CD14-positive monocyte (primary cell): ENCODE measurements around the gene CCDC149. TPM values are rescaled to one million over a fixed set of nuclear protein-coding genes. Genes with fewer than 3 reads are reported as not detected.

Experiments used
- DNase-seq, 3 donors: peaks; one replicate each; pipeline ENCODE4 v3.0.0-alpha.2; 2011 to 2022
- H2AFZ ChIP-seq: 2 replicates; pipeline ENCODE4 v1.6.0; 2012; ENCODE audit warnings: mild to moderate bottlenecking, low read depth, low read length, inconsistent platforms; ENCODE audit not compliant: insufficient read depth, poor library complexity, severe bottlenecking
- H3K27ac ChIP-seq, 2 donors: 1 replicate in 1 of 2; 2 replicates in 1 of 2; pipeline ENCODE4 v1.5.1; 2012 to 2013; ENCODE audit warnings: low read length in 2 of 2, control low read depth in 1 of 2, inconsistent platforms in 1 of 2, low read depth in 1 of 2, mild to moderate bottlenecking in 1 of 2
- H3K27me3 ChIP-seq, 2 donors: one replicate each; pipeline versions ENCODE4 v1.6.0 to v1.6.1; 2011 to 2013; ENCODE audit warnings: low read length in 2 of 2; ENCODE audit not compliant: control insufficient read depth in 2 of 2, insufficient read depth in 2 of 2
- H3K36me3 ChIP-seq, 2 donors: replicated peaks in 1 of 2; 1 replicate in 1 of 2; 2 replicates in 1 of 2; pipeline versions ENCODE4 v1.5.1 to v1.6.1; 2012 to 2013; ENCODE audit warnings: low read length in 2 of 2, control low read depth in 1 of 2, inconsistent platforms in 1 of 2, mild to moderate bottlenecking in 1 of 2; ENCODE audit not compliant: insufficient read depth in 2 of 2, control insufficient read depth in 1 of 2
- H3K4me1 ChIP-seq, 2 donors: 1 replicate in 1 of 2; 2 replicates in 1 of 2; pipeline versions ENCODE4 v1.5.1 to v1.6.1; 2012 to 2013; ENCODE audit warnings: low read length in 2 of 2, control low read depth in 1 of 2, inconsistent platforms in 1 of 2, mild to moderate bottlenecking in 1 of 2, moderate library complexity in 1 of 2; ENCODE audit not compliant: insufficient read depth in 2 of 2, control insufficient read depth in 1 of 2
- H3K4me2 ChIP-seq: replicated peaks from 2 replicates; pipeline ENCODE3; 2012; ENCODE audit warnings: low read length, moderate library complexity, mild to moderate bottlenecking; ENCODE audit not compliant: poor library complexity, severe bottlenecking; ENCODE audit errors: extremely low read depth
- H3K4me3 ChIP-seq, 3 experiments: fragments of 200-600 bp in 1 of 3; sonication (generic) in 1 of 3; replicated peaks in 1 of 3; 1 replicate in 2 of 3; 2 replicates in 1 of 3; pipeline ENCODE4 v1.5.1; 2011 to 2013; ENCODE audit warnings: low read length in 3 of 3, mild to moderate bottlenecking in 3 of 3, control low read depth in 2 of 3, low read depth in 2 of 3, inconsistent platforms in 1 of 3, moderate library complexity in 1 of 3
- H3K79me2 ChIP-seq: 2 replicates; pipeline ENCODE4 v1.6.0; 2012; ENCODE audit warnings: mild to moderate bottlenecking, control low read depth, inconsistent platforms, low read length, moderate library complexity; ENCODE audit not compliant: insufficient read depth
- H3K9ac ChIP-seq: 2 replicates; pipeline ENCODE4 v1.6.0; 2017; ENCODE audit warnings: low read length, mild to moderate bottlenecking; ENCODE audit not compliant: insufficient read depth, poor library complexity, severe bottlenecking
- H3K9me3 ChIP-seq, 2 donors: replicated peaks in 1 of 2; 1 replicate in 1 of 2; 2 replicates in 1 of 2; pipeline versions ENCODE4 v1.5.1 to v1.6.1; 2012 to 2013; ENCODE audit warnings: low read length in 2 of 2, control low read depth in 1 of 2; ENCODE audit not compliant: control insufficient read depth in 1 of 2, insufficient read depth in 1 of 2
- H4K20me1 ChIP-seq: 2 replicates; pipeline ENCODE4 v1.6.0; 2012; ENCODE audit warnings: mild to moderate bottlenecking, low read length, control low read depth, moderate library complexity; ENCODE audit not compliant: insufficient read depth
- H3K27ac Mint-ChIP-seq, 7 donors: one replicate each; pipeline ENCODE4 v1.8.0; 2020; ENCODE audit warnings: mild to moderate bottlenecking in 7 of 7, mixed read lengths in 7 of 7, moderate library complexity in 6 of 7, inconsistent platforms in 2 of 7
- H3K27me3 Mint-ChIP-seq, 3 donors: one replicate each; pipeline ENCODE4 v1.8.0; 2021 to 2022; ENCODE audit warnings: low read depth in 3 of 3, mild to moderate bottlenecking in 3 of 3, mixed read lengths in 3 of 3, moderate library complexity in 3 of 3, inconsistent platforms in 1 of 3
- H3K36me3 Mint-ChIP-seq, 2 donors: one replicate each; pipeline ENCODE4 v1.8.0; 2020; ENCODE audit warnings: mixed read lengths in 2 of 2, inconsistent platforms in 1 of 2, mild to moderate bottlenecking in 1 of 2
- H3K4me1 Mint-ChIP-seq: one replicate; pipeline ENCODE4 v1.8.0; 2020; ENCODE audit warnings: mild to moderate bottlenecking, mixed read lengths
- H3K4me3 Mint-ChIP-seq, 2 donors: one replicate each; pipeline ENCODE4 v1.8.0; 2020; ENCODE audit warnings: mild to moderate bottlenecking in 2 of 2, mixed read lengths in 2 of 2, moderate library complexity in 1 of 2
- H3K9me3 Mint-ChIP-seq, 7 donors: one replicate each; pipeline ENCODE4 v1.8.0; 2020 to 2022; ENCODE audit warnings: mixed read lengths in 7 of 7, mild to moderate bottlenecking in 6 of 7, moderate library complexity in 6 of 7, inconsistent platforms in 2 of 7
- WGBS: methylation state at CpG from one replicate; pipeline ENCODE4 v1.1.5; 2013; ENCODE audit warnings: missing lambda C conversion rate; ENCODE audit not compliant: insufficient coverage; 5-methylcytosine and 5-hydroxymethylcytosine counted together
- intact Hi-C, 2 donors: fragments of 100-400 bp; cut with micrococcal nuclease; formaldehyde crosslinking; loops; one replicate each; pipeline versions ENCODE4 v1.15.0 to v1.15.1; 2023
- polyA plus RNA-seq, 3 donors: library from polyadenylated mRNA; depleted of rRNA in 1 of 3; unstranded in 2 of 3; stranded (reverse) in 1 of 3; fragments of 300-500 nt in 2 of 3; fragments of >200 nt in 1 of 3; fragmentation: Illumina TruSeq in 2 of 3; gene quantifications; 1 replicate in 2 of 3; 2 replicates in 1 of 3; pipeline ENCODE4 v1.2.3, GENCODE V29; 2012 to 2021
- TF ChIP-seq, protein P1 (sequence below): fragments of 200-600 bp; IDR thresholded peaks from one replicate; pipeline ENCODE4 v1.8.0; 2022; ENCODE audit warnings: antibody characterized with exemption, mild to moderate bottlenecking

The CCDC149 gene
- polyA plus RNA-seq, 3 donors: 5.5 to 15.8 (median 14.9) TPM

DNA sequence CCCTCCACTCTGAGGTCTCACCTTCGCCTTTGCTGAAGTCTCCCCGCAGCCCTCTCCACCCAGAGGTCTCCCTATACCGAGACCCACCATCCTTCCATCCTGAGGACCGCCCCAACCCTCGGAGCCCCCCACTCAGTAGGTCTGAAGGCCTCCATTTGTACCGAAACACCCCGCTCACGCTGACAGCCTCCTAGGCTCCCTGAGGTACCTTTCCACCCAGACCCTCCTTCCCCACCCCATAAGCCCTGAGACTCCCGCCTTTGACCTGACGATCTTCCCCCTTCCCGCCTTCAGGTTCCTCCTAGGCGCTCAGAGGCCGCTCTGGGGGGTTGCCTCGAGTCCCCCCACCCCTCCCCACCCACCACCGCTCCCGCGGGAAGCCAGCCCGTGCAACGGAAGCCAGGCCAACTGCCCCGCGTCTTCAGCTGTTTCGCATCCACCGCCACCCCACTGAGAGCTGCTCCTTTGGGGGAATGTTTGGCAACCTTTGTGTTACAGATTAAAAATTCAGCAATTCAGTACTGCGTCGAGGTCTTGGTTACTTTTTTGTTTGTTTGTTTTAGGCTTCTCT lies 112.4 kb downstream of the CCDC149 start:
- H3K27ac Mint-ChIP-seq: no peak overlapping the region
- intact Hi-C loops: no loop called here
- TF ChIP-seq, protein P1, sequence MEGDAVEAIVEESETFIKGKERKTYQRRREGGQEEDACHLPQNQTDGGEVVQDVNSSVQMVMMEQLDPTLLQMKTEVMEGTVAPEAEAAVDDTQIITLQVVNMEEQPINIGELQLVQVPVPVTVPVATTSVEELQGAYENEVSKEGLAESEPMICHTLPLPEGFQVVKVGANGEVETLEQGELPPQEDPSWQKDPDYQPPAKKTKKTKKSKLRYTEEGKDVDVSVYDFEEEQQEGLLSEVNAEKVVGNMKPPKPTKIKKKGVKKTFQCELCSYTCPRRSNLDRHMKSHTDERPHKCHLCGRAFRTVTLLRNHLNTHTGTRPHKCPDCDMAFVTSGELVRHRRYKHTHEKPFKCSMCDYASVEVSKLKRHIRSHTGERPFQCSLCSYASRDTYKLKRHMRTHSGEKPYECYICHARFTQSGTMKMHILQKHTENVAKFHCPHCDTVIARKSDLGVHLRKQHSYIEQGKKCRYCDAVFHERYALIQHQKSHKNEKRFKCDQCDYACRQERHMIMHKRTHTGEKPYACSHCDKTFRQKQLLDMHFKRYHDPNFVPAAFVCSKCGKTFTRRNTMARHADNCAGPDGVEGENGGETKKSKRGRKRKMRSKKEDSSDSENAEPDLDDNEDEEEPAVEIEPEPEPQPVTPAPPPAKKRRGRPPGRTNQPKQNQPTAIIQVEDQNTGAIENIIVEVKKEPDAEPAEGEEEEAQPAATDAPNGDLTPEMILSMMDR: no peak
- H3K36me3 Mint-ChIP-seq: peaks cover 3 to 6% of the 10 kb centered on the region in 2 donors
- H3K27ac ChIP-seq: no peak overlapping the region
- H4K20me1 ChIP-seq: no peaks in the 10 kb centered on the region
- H3K4me1 ChIP-seq: peaks cover 8 to 15% of the 10 kb centered on the region in 2 donors
- H3K4me3 ChIP-seq: peak overlapping the region in 1 of 3 experiments; percentile 44
- H3K9me3 ChIP-seq: peaks cover 0 to 10% of the 10 kb centered on the region in 2 donors
- H3K27me3 Mint-ChIP-seq: peaks cover 44 to 58% (median 54%) of the 10 kb centered on the region in 3 donors
- no peaks in the 10 kb centered on the region for H3K79me2 ChIP-seq
- H2AFZ ChIP-seq: no peak overlapping the region
- H3K9me3 Mint-ChIP-seq: peaks cover 0 to 18% (median 7%) of the 10 kb centered on the region in 7 donors
- no peaks in the 10 kb centered on the region for H3K36me3 ChIP-seq
- DNase-seq: no peak
- H3K4me1 Mint-ChIP-seq: peaks cover 14% of the 10 kb centered on the region
- WGBS: 2% methylated on average over 14 of the region's 25 CpGs
- H3K4me3 Mint-ChIP-seq: peak overlapping the region; percentile 65 to 88
- peaks cover 37 to 55% of the 10 kb centered on the region in 2 donors for H3K27me3 ChIP-seq
- H3K9ac ChIP-seq: peak overlapping the region; percentile 4
- H3K4me2 ChIP-seq: peak overlapping the region; percentile 46

DNA sequence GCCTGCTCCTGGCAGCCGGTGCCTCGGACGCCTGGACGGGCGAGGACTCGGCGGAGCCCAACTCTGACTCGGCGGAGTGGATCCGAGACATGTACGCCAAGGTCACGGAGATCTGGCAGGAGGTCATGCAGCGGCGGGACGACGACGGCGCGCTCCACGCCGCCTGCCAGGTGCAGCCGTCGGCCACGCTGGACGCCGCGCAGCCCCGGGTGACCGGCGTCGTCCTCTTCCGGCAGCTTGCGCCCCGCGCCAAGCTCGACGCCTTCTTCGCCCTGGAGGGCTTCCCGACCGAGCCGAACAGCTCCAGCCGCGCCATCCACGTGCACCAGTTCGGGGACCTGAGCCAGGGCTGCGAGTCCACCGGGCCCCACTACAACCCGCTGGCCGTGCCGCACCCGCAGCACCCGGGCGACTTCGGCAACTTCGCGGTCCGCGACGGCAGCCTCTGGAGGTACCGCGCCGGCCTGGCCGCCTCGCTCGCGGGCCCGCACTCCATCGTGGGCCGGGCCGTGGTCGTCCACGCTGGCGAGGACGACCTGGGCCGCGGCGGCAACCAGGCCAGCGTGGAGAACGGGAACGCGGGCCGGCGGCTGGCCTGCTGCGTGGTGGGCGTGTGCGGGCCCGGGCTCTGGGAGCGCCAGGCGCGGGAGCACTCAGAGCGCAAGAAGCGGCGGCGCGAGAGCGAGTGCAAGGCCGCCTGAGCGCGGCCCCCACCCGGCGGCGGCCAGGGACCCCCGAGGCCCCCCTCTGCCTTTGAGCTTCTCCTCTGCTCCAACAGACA lies 113.1 kb downstream of the CCDC149 start:
- peak overlapping the region; percentile 65 to 88 for H3K4me3 Mint-ChIP-seq
- Histone ChIP-seq H3K9ac (peak overlapping the region; percentile 4), H4K20me1 (no peaks in the 10 kb centered on the region), H3K4me1 (peaks cover 12 to 19% of the 10 kb centered on the region in 2 donors), H3K9me3 (peaks cover 0 to 10% of the 10 kb centered on the region in 2 donors), H3K79me2 (no peaks in the 10 kb centered on the region), H3K4me3 (peak overlapping the region in 1 of 3 experiments; percentile 44), H3K27ac (no peak overlapping the region), H2AFZ (no peak overlapping the region), H3K36me3 (no peaks in the 10 kb centered on the region), H3K27me3 (peaks cover 37 to 55% of the 10 kb centered on the region in 2 donors), H3K4me2 (peak overlapping the region; percentile 46)
- WGBS: 21% methylated on average over 99 of the region's 103 CpGs
- H3K4me1 Mint-ChIP-seq: peaks cover 19% of the 10 kb centered on the region
- intact Hi-C loops: no loop called here
- peaks cover 46 to 60% (median 54%) of the 10 kb centered on the region in 3 donors for H3K27me3 Mint-ChIP-seq
- DNase-seq: no peak
- H3K36me3 Mint-ChIP-seq: peaks cover 3 to 6% of the 10 kb centered on the region in 2 donors
- peaks cover 0 to 18% (median 7%) of the 10 kb centered on the region in 7 donors for H3K9me3 Mint-ChIP-seq
- TF ChIP-seq, protein P1: no peak
- H3K27ac Mint-ChIP-seq: no peak overlapping the region
